Thyroid gland (tissue), 4 donors: ENCODE results near the gene ANTXR1.

ENCODE experiments used
- POLR2A ChIP-seq, 2 donors: fragments of 450-650 bp; IDR thresholded peaks; one replicate each; pipeline ENCODE4 v1.6.1; 2017; ENCODE audit warnings: antibody characterized with exemption in 2 of 2, mild to moderate bottlenecking in 2 of 2, moderate library complexity in 1 of 2
- TF ChIP-seq, protein P1 (sequence below), 6 experiments: fragments of 200-600 bp in 3 of 6; fragments of 450-650 bp in 3 of 6; sonication (generic) in 3 of 6; IDR thresholded peaks; one replicate each; pipeline ENCODE4 v1.5.1; 2016 to 2019; ENCODE audit warnings: antibody characterized with exemption in 6 of 6, mild to moderate bottlenecking in 2 of 6, inconsistent platforms in 1 of 6, moderate library complexity in 1 of 6

DNA sequence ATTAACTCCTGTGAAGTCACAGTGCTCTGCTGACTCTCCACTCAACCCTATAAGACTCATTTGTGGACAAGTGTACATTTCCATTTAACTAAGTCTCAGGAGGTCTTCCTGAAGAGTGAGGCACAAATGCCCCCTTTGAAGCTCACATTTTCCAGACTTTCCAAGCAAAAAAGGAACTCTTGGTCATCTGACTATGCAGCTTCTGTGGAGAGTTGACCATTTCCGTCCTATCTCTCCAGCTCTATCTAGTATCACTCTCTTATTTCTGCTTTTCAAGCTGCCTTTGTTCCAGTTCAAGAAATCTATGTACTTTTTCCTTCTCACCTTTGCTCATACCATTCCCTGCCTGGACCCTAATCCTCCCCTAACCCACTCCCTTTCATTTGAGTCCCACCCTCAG, 77.0 kb downstream of the ANTXR1 start:
- TF ChIP-seq, protein P1, sequence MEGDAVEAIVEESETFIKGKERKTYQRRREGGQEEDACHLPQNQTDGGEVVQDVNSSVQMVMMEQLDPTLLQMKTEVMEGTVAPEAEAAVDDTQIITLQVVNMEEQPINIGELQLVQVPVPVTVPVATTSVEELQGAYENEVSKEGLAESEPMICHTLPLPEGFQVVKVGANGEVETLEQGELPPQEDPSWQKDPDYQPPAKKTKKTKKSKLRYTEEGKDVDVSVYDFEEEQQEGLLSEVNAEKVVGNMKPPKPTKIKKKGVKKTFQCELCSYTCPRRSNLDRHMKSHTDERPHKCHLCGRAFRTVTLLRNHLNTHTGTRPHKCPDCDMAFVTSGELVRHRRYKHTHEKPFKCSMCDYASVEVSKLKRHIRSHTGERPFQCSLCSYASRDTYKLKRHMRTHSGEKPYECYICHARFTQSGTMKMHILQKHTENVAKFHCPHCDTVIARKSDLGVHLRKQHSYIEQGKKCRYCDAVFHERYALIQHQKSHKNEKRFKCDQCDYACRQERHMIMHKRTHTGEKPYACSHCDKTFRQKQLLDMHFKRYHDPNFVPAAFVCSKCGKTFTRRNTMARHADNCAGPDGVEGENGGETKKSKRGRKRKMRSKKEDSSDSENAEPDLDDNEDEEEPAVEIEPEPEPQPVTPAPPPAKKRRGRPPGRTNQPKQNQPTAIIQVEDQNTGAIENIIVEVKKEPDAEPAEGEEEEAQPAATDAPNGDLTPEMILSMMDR (IDR thresholded peaks at IDR 0.05): no peak
- no peak for TF ChIP-seq POLR2A (IDR thresholded peaks at IDR 0.05)
